HG03460 (cell line): ENCODE results near the gene ATP2A3.
A peak's percentile ranks its signal among the peaks of the same experiment; 100 is the strongest.

Source experiments
- ATAC-seq: cut with Tn5 transposase; IDR thresholded peaks from one replicate; pipeline ENCODE4 v1.9.1; 2021; ENCODE audit not compliant: unreplicated experiment

The ATP2A3 gene

GRCh38 chr17:3893720-3894116 is 70.5 kb downstream of the ATP2A3 start:
- ATAC-seq, result no peak

GRCh38 chr17:3893003-3893719 is 71.1 kb downstream of the ATP2A3 start, which contains the start of gene CAMKK1:
Gene CAMKK1 (minus strand): TSS chr17:3893053. CDS start chr17:3885687, 7,366 bp downstream.
- peak; percentile 73 for ATAC-seq

DNA sequence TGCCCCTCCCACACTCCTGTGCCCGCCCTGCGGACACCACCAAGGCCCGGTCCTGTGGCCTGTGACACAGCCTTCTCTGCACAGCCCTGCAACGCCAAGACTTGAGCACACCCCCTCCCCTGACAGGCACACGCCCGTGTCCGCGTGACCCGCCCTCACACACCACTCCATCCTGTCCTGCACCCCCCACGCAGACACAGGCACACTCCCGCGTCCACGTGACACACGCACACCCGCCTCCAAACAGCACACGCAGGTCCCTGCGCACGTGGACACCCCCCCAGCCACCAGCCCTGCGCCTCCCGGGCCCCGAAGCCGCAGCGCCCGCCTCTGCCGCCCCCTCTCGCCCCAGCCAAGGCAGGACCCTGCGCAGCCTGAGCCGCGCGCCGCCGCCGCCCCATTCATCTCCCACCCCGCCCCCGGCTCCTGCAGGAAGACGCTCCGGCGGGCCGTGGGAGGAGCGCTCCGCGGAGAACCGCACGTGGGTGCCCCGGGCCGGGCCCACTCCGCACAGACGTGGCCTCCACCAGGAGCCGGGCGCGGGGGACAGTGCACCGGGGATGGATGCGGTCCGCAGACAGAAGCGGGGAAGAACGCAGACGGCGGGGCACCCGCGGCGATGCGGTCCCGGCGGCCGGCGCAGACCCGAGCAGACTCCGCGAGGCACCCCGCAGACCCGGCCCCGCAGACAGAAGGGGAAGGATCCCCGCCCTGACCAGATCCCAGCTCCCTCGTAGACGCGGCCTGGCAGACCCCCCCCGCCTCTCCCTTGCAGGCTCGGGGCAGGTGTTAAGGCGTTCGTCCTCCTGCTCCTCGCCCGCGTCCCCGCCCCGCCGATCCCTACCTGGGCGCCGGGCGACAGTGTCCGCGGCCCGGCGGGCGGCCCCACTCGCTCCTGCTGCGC is 71.9 kb downstream of the ATP2A3 start:
- peak; percentile 24 for ATAC-seq

DNA sequence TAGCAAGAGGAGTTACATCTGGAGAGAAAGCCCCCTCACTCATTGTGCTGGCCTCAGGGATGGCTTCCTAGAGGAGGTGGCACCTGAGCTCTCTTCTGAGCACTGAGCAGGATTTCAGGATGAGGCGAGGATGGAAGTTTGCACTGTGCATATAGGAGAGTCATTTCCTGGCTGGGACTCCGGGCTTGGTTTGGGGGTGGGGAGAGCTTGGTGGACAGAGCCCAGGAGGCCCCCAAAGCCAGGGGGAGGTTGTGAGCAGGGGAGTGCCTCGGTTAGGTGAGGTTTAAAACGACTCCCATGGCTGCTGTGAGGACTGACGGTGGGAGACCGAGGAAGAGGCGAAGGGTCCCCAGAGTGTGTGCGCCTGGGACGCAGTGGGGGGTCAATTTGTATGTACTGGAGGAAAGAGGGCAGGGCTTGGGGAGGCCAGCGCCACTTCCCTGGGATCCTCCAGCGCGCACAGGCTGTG is 72.6 kb downstream of the ATP2A3 start:
- no peak for ATAC-seq

GRCh38 chr17:3890878-3891219 is 73.4 kb downstream of the ATP2A3 start:
- no peak for ATAC-seq

DNA sequence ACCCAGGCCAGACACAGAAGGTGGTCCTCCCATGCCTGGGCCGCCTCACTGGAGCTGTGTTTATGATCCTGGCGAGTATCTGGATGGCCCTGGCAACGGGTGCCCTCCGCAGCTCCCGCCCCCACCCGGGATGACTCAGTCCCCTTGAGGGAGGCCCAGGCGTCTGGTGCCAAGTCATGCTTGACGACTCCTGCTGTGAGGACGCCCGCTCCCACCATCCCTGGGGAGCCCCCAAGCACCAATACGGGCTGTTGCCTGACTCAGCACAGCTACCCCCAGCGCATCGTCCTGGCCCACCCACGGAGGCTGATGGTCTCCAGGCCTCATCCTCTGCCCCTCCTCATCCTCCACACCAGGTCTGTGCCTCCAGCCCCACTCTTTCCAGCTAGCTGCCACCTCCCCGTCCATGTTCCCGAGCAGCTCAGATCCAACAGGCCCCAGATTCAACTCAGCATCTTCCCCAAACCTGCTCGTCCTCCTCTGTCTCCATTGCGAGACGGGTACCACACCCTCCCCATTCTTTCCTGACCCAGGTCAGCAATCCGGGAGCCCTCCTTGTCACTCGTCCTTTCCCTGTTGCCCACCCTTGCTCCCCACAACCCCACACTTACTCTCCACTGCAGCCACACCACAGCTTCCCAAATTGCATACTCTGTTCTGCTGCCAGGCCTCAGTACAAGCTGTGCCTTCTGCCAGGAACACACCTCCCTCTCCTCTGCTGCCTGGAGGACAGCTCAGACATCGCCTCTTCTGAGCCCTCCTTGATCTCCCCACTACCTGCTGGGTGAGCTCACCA is 74.0 kb downstream of the ATP2A3 start:
- ATAC-seq, result no peak

- no peak for ATAC-seq
Measured at GRCh38 chr17:3889325-3890012, 74.8 kb downstream of the ATP2A3 start.

DNA sequence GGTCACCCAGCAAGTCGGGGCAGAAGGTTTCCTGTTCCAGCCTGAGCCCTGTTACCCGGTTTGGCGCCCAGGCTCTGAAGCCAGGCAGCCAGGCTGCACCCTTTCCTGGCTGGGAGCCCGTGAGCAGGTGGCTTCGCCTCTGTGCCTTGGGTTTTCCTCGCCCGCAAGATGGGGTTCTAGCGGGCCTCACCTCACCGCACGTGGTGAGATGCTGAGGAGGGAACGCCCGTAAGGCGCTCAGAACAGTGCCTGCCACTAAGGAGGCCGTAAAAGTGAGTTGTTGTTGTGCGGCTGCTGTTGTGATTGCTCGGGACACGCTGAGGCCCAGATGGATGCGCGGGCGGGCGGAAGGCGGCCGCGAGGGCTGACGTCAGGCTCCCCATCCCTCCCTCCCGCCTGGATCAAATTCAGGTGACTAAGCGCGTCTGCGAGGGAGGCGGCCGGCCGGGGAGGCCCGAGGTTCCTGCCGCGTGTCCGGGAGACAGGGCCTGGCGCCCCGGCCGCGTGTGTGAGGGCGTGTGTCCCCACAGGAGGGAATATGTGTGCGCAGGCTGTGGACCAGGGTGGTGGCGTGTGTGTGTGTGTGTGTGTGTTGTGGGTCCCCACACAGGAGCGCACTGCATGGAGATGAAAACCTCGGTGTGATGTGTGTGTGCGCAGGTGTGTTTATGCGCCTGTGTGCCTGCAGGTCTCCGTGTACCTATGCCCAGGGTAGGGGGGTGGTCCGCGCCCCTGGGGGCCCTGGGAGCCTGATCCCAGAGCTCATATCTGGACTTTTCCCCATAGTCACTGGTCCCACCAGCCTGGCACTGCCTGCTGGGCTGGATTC is 75.7 kb downstream of the ATP2A3 start:
- no peak for ATAC-seq

DNA sequence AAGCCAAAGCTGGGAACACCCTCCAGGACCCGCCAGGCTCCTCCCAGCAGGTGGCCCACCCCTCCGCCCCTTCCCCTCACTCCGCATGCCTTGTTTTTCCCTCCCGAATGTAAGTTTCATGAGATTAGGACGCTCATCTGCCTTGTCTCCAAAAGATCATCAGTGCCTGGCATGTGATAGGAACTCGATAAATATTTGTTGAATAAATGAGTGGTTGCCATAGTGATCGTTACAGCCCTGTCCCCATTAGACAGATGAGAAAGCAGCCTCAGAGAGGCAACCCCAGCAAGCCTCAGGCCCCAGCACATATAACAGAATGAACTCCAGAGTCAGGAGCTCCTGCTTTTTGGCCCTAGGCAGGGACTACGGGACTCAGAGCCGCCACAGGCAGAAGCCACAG is 76.4 kb downstream of the ATP2A3 start:
- ATAC-seq, result no peak

DNA sequence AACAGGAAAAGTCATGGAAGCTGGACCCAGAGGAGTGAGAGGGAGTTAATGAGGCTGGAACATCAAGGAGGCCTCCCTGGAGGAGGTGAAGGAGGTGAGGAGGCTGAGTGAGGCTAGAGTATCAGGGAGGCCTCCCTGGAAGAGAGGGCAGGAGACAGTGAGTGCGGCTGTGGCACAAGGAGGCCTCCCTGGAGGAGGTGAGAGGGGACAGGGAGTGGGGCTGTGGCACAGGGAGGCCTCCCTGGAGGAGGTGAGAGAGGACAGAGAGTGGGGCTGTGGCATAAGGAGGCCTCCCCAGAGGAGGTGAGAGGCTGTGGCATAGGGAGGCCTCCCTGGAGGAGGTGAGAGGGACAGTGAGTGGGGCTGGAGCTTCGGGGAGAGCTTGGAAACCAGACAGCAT is 76.8 kb downstream of the ATP2A3 start:
- ATAC-seq, result no peak

DNA sequence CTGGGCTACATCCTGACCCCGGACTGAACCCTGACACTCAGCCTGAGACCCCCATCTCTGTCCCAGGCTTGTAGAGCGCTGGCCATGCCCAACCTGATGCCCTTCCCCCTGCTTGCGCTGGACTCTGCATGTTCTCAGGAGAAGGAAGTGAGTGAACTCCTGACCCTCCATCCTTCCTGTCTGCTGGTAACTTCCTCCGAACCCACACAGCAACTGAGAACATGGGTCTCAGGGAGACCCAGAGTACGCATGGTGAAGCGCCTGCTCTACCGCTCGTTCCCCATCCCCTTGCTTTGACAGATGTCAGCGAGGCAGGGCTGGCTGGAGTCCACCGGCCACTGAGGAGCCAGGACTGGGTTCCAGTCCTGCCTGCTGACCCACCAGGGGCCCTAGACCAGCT is 77.5 kb downstream of the ATP2A3 start:
- ATAC-seq, result no peak

DNA sequence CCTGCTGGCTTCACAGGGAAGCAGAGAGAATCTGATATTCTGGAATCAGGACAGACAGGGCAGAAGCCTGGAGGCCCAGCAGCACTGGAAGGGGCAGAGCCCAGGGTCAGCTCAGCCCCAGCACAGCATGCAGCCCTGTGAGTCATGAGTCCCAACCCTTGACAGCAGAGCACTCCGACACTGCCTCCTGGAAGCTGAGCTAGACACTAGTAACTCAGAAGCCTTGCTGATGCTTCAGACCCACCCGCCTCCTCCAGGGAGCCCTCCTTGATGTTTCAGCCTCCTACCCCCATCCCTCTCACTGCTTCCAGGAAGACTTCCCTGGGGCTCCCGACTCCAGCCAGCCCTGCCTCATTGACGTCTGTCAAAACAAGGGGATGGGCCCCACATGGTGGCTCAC is 78.3 kb downstream of the ATP2A3 start:
- no peak for ATAC-seq

DNA sequence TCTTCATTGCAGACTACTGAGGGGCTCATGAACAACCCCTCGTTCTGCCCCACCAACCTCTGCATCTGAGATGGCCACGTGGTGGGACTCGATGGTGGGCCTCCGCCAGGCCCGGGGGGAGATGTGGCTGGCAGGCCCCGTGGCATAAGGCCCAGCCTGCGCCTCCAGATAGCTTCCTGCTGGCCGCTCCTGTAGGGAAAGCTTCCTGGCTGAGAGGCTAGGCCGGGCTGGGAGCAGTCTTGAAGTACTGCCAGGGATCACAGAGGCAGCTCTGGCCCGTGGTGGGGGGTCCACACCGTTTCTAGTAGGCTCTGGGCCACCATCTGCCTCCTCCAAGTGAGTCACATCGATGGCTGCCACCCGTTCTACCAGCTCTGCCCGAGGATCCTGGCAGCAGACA is 79.0 kb downstream of the ATP2A3 start:
- ATAC-seq, result no peak

- ATAC-seq, result no peak
Measured at GRCh38 chr17:3884188-3884587, 80.0 kb downstream of the ATP2A3 start.

GRCh38 chr17:3882276-3882675 is 82.0 kb downstream of the ATP2A3 start:
- no peak for ATAC-seq

DNA sequence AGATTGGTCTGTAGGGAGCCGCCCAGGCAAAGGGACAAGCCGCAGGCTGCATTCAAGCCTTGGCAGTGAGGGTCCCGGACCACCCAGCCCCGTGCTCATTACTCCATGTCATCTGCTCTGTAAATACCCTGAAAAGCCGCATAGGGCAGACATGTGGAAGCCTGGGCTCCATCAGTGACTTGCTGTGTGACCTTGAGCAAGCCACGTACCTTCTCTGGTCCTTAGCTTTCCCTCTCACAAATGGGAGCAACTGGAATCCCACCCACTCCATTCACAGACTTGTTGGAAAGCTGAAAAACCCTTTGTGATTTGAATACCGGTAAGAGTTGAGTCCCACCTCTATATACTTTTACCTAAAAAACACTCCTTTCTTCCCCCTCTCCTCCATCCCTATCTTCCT is 83.3 kb downstream of the ATP2A3 start:
- ATAC-seq, result no peak

DNA sequence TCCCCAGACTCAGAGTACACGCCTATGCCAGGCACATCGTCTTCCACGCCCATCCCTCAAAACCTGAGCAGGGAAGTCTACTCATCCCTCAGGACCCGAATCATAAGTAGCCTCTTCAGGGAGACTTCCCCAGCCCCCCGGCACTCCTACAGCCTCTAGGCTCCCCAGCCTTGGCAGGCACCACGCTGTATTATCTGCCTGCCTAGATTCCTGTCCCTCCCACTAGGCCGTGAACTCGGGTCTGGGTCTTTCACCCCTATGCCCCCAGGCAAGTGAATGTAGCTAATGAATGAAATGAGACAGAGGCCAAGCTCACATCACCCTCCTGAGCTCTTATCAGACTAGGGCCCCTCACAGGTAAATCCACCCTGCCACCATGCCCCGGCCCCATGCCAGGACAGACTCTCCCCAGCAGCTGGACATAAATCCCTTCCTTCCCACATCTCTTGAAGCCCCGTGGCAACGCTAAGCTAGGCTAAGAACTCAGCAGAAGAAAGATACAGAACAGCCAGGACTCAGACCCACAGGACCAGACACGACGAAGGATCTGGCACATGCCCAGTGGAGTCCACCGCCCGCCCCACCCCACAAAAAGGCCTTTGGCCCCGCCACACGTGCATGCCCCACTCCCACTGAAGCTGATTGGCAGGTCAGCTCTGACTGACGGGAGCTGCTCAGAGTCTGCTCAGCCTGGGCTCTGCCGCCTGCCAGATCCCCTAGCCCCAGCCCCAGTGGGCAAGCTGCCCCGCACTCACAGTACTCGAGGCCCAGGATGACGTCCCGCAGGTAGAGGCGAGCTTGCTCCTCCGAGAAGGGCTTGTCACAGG is 84.4 kb downstream of the ATP2A3 start:
- ATAC-seq, result no peak

- ATAC-seq, result no peak
Measured at GRCh38 chr17:3879186-3879585, 85.1 kb downstream of the ATP2A3 start.

GRCh38 chr17:3877220-3877619 is 87.0 kb downstream of the ATP2A3 start:
- no peak for ATAC-seq
